Measurements from ENCODE around the gene BDP1.

- TF ChIP-seq CTCF (IDR thresholded peaks at IDR 0.05) (no peak), POLR2A (IDR thresholded peaks at IDR 0.05; ENCODE audit: low read depth) (no peak), EP300 (IDR thresholded peaks at IDR 0.05) (no peak)
Observed at GRCh38 chr5:71492817-71493615, 37.6 kb downstream of the BDP1 start.

Measured in esophagus muscularis mucosa (tissue), 4 donors.